ENCODE results near the gene NLRP3.

The NLRP3 gene

GRCh38 chr1:247409869-247410544 is 6.0 kb upstream of the NLRP3 start:
- H3K36me3 Mint-ChIP-seq (ENCODE audit: low read depth) = no peaks in the 10 kb centered on the region
- peak overlapping the region; percentile 89 for H3K27ac Mint-ChIP-seq
- H3K4me3 Mint-ChIP-seq = peak overlapping the region; percentile 49
- peaks cover 52% of the 10 kb centered on the region for H3K4me1 Mint-ChIP-seq (ENCODE audit: low read depth)
- H3K27me3 Mint-ChIP-seq = no peaks in the 10 kb centered on the region
- no peaks in the 10 kb centered on the region for H3K9me3 Mint-ChIP-seq

GRCh38 chr1:247411621-247412327 is 4.2 kb upstream of the NLRP3 start:
- Mint-ChIP-seq H3K27me3 (no peaks in the 10 kb centered on the region), H3K4me3 (no peak overlapping the region), H3K27ac (no peak overlapping the region), H3K36me3 (ENCODE audit: low read depth) (no peaks in the 10 kb centered on the region), H3K9me3 (no peaks in the 10 kb centered on the region), H3K4me1 (ENCODE audit: low read depth) (peaks cover 66% of the 10 kb centered on the region)

GRCh38 chr1:247417831-247418230 is 1.9 kb downstream of the NLRP3 start:
- no peaks in the 10 kb centered on the region for H3K27me3 Mint-ChIP-seq
- no peak overlapping the region for H3K27ac Mint-ChIP-seq
- H3K9me3 Mint-ChIP-seq = no peaks in the 10 kb centered on the region
- H3K4me3 Mint-ChIP-seq = peak overlapping the region; percentile 24
- peaks cover 24% of the 10 kb centered on the region for H3K36me3 Mint-ChIP-seq (ENCODE audit: low read depth)
- peaks cover 64% of the 10 kb centered on the region for H3K4me1 Mint-ChIP-seq (ENCODE audit: low read depth)

GRCh38 chr1:247419336-247419735 is 3.4 kb downstream of the NLRP3 start:
- Mint-ChIP-seq H3K27ac (peak overlapping the region; percentile 15), H3K27me3 (no peaks in the 10 kb centered on the region), H3K9me3 (no peaks in the 10 kb centered on the region), H3K4me1 (ENCODE audit: low read depth) (peaks cover 64% of the 10 kb centered on the region), H3K4me3 (peak overlapping the region; percentile 21), H3K36me3 (ENCODE audit: low read depth) (peaks cover 38% of the 10 kb centered on the region)

GRCh38 chr1:247421074-247421473 is 5.1 kb downstream of the NLRP3 start:
- Mint-ChIP-seq H3K36me3 (ENCODE audit: low read depth) (peaks cover 56% of the 10 kb centered on the region), H3K4me1 (ENCODE audit: low read depth) (peaks cover 50% of the 10 kb centered on the region), H3K4me3 (peak overlapping the region; percentile 0), H3K27ac (no peak overlapping the region), H3K27me3 (no peaks in the 10 kb centered on the region), H3K9me3 (no peaks in the 10 kb centered on the region)

GRCh38 chr1:247429496-247429895 is 13.5 kb downstream of the NLRP3 start:
- peaks cover 51% of the 10 kb centered on the region for H3K36me3 Mint-ChIP-seq (ENCODE audit: low read depth)
- H3K9me3 Mint-ChIP-seq = no peaks in the 10 kb centered on the region

GRCh38 chr1:247430434-247430833 is 14.5 kb downstream of the NLRP3 start:
- Mint-ChIP-seq H3K27me3 (no peaks in the 10 kb centered on the region), H3K4me1 (ENCODE audit: low read depth) (peaks cover 9% of the 10 kb centered on the region), H3K27ac (no peak overlapping the region), H3K4me3 (no peak overlapping the region), H3K9me3 (no peaks in the 10 kb centered on the region), H3K36me3 (ENCODE audit: low read depth) (peaks cover 49% of the 10 kb centered on the region)

More at GRCh38 chr1:247429496-247429895, 13.5 kb downstream of the NLRP3 start:
- Mint-ChIP-seq H3K27ac (no peak overlapping the region), H3K27me3 (no peaks in the 10 kb centered on the region), H3K4me1 (ENCODE audit: low read depth) (peaks cover 9% of the 10 kb centered on the region), H3K4me3 (no peak overlapping the region)

- peaks cover 9% of the 10 kb centered on the region for H3K4me1 Mint-ChIP-seq (ENCODE audit: low read depth)
- H3K36me3 Mint-ChIP-seq (ENCODE audit: low read depth) = peaks cover 44% of the 10 kb centered on the region
- no peak overlapping the region for H3K4me3 Mint-ChIP-seq
- no peaks in the 10 kb centered on the region for H3K27me3 Mint-ChIP-seq
- H3K9me3 Mint-ChIP-seq = no peaks in the 10 kb centered on the region
- H3K27ac Mint-ChIP-seq = no peak overlapping the region
Observed at GRCh38 chr1:247431643-247432042, 15.7 kb downstream of the NLRP3 start.

GRCh38 chr1:247434005-247434404 is 18.0 kb downstream of the NLRP3 start:
- peaks cover 49% of the 10 kb centered on the region for H3K36me3 Mint-ChIP-seq (ENCODE audit: low read depth)
- H3K9me3 Mint-ChIP-seq = no peaks in the 10 kb centered on the region
- no peaks in the 10 kb centered on the region for H3K27me3 Mint-ChIP-seq
- no peak overlapping the region for H3K27ac Mint-ChIP-seq
- no peak overlapping the region for H3K4me3 Mint-ChIP-seq
- peaks cover 12% of the 10 kb centered on the region for H3K4me1 Mint-ChIP-seq (ENCODE audit: low read depth)

- H3K27ac Mint-ChIP-seq = no peak overlapping the region
- H3K27me3 Mint-ChIP-seq = no peaks in the 10 kb centered on the region
- H3K4me1 Mint-ChIP-seq (ENCODE audit: low read depth) = peaks cover 14% of the 10 kb centered on the region
- H3K4me3 Mint-ChIP-seq = no peak overlapping the region
- no peaks in the 10 kb centered on the region for H3K9me3 Mint-ChIP-seq
- H3K36me3 Mint-ChIP-seq (ENCODE audit: low read depth) = peaks cover 52% of the 10 kb centered on the region
Observed at GRCh38 chr1:247435030-247435758, 19.2 kb downstream of the NLRP3 start.

GRCh38 chr1:247435759-247436147 is 19.8 kb downstream of the NLRP3 start:
- no peak overlapping the region for H3K4me3 Mint-ChIP-seq
- H3K27me3 Mint-ChIP-seq = no peaks in the 10 kb centered on the region
- no peaks in the 10 kb centered on the region for H3K9me3 Mint-ChIP-seq
- no peak overlapping the region for H3K27ac Mint-ChIP-seq
- peaks cover 55% of the 10 kb centered on the region for H3K36me3 Mint-ChIP-seq (ENCODE audit: low read depth)
- H3K4me1 Mint-ChIP-seq (ENCODE audit: low read depth) = peaks cover 16% of the 10 kb centered on the region

- no peak overlapping the region for H3K27ac Mint-ChIP-seq
- peaks cover 52% of the 10 kb centered on the region for H3K36me3 Mint-ChIP-seq (ENCODE audit: low read depth)
- H3K4me1 Mint-ChIP-seq (ENCODE audit: low read depth) = peaks cover 13% of the 10 kb centered on the region
- no peaks in the 10 kb centered on the region for H3K27me3 Mint-ChIP-seq
- H3K9me3 Mint-ChIP-seq = no peaks in the 10 kb centered on the region
- H3K4me3 Mint-ChIP-seq = no peak overlapping the region
Observed at GRCh38 chr1:247437551-247438505, 21.9 kb downstream of the NLRP3 start.

- no peaks in the 10 kb centered on the region for H3K9me3 Mint-ChIP-seq
- H3K27me3 Mint-ChIP-seq = no peaks in the 10 kb centered on the region
- H3K4me1 Mint-ChIP-seq (ENCODE audit: low read depth) = peaks cover 13% of the 10 kb centered on the region
- no peak overlapping the region for H3K4me3 Mint-ChIP-seq
- peaks cover 55% of the 10 kb centered on the region for H3K36me3 Mint-ChIP-seq (ENCODE audit: low read depth)
- H3K27ac Mint-ChIP-seq = no peak overlapping the region
Observed at GRCh38 chr1:247440001-247440620, 24.1 kb downstream of the NLRP3 start.

GRCh38 chr1:247441606-247442005 is 25.6 kb downstream of the NLRP3 start:
- Mint-ChIP-seq H3K4me1 (ENCODE audit: low read depth) (peaks cover 13% of the 10 kb centered on the region), H3K36me3 (ENCODE audit: low read depth) (peaks cover 58% of the 10 kb centered on the region), H3K27ac (no peak overlapping the region), H3K4me3 (no peak overlapping the region), H3K9me3 (no peaks in the 10 kb centered on the region), H3K27me3 (no peaks in the 10 kb centered on the region)

All from stimulated activated naive CD8-positive, alpha-beta T cell treated with anti-CD3 and anti-CD28 coated beads, Interleukin-15, Interleukin-2, amounts not matched to agents 100 ng/mL and 50 ng/mL, for 24 hours (primary cell).